Neural cell (in vitro differentiated cells): ENCODE results near the gene OSBPL5. TPM values are rescaled to one million over a fixed set of nuclear protein-coding genes. Genes with fewer than 3 reads are reported as not detected.

Source experiments
- H2AFZ ChIP-seq: fragments of 200-600, 300-800 bp; sonication (generic), shearing (Covaris generic); 2 replicates; pipeline ENCODE4 v1.6.0; 2014; ENCODE audit warnings: low read depth, mild to moderate bottlenecking, antibody characterized with exemption, low read length, moderate library complexity
- H3F3A ChIP-seq: fragments of 200-600 bp; shearing (Covaris generic); 2 replicates; pipeline ENCODE4 v1.6.1; 2016; ENCODE audit warnings: mild to moderate bottlenecking, moderate library complexity, mixed read lengths, antibody characterized with exemption, low read length; ENCODE audit not compliant: insufficient read depth, poor library complexity, severe bottlenecking
- H3K27ac ChIP-seq: fragments of 200-600, 300-800 bp; sonication (generic), shearing (Covaris generic); 2 replicates; pipeline ENCODE4 v1.5.1; 2014; ENCODE audit warnings: mild to moderate bottlenecking, low read length, moderate library complexity
- H3K27me3 ChIP-seq: fragments of 300-800, 200-600 bp; sonication (generic), shearing (Covaris generic); 2 replicates; pipeline ENCODE4 v1.6.0; 2014; ENCODE audit warnings: mild to moderate bottlenecking, low read depth, low read length, moderate library complexity; ENCODE audit not compliant: insufficient read depth
- H3K36me3 ChIP-seq: fragments of 300-800, 200-600 bp; sonication (generic), shearing (Covaris generic); 2 replicates; pipeline ENCODE4 v1.5.1; 2014; ENCODE audit warnings: mild to moderate bottlenecking, antibody characterized with exemption, low read length, moderate library complexity; ENCODE audit not compliant: insufficient read depth
- H3K4me2 ChIP-seq: fragments of 300-800, 200-600 bp; sonication (generic), shearing (Covaris generic); 2 replicates; pipeline ENCODE4 v1.6.0; 2014; ENCODE audit warnings: mild to moderate bottlenecking, low read length
- H3K4me3 ChIP-seq: fragments of 300-800, 200-600 bp; sonication (generic), shearing (Covaris generic); 2 replicates; pipeline ENCODE4 v1.5.1; 2014; ENCODE audit warnings: mild to moderate bottlenecking, low read length, moderate library complexity
- H3K79me2 ChIP-seq: fragments of 200-600 bp; shearing (Covaris generic); replicated peaks from 2 replicates; pipeline ENCODE4 v1.6.0; 2014; ENCODE audit warnings: mild to moderate bottlenecking, low read length, moderate library complexity; ENCODE audit not compliant: insufficient read depth
- H3K9ac ChIP-seq: fragments of 300-800, 200-600 bp; sonication (generic), shearing (Covaris generic); 2 replicates; pipeline ENCODE4 v1.6.1; 2016; ENCODE audit warnings: mild to moderate bottlenecking, low read length, mixed read lengths
- H3K9me2 ChIP-seq: fragments of 200-600 bp; shearing (Covaris generic); 2 replicates; pipeline ENCODE4 v1.6.1; 2016; ENCODE audit warnings: mild to moderate bottlenecking, low read length, mixed read lengths; ENCODE audit not compliant: insufficient read depth
- H3K9me3 ChIP-seq: fragments of 200-600, 300-800 bp; sonication (generic), shearing (Covaris generic); 2 replicates; pipeline ENCODE4 v1.6.1; 2016; ENCODE audit warnings: mild to moderate bottlenecking, mixed run types, low read length, moderate library complexity, mixed read lengths
- H4K20me1 ChIP-seq: fragments of 200-600 bp; shearing (Covaris generic); 2 replicates; pipeline ENCODE4 v1.6.1; 2016; ENCODE audit warnings: mild to moderate bottlenecking, mixed run types; ENCODE audit not compliant: insufficient read depth
- EP300 ChIP-seq: fragments of 450-650 bp; conservative IDR thresholded peaks from 2 replicates; pipeline ENCODE4 v1.6.1; 2014; ENCODE audit warnings: antibody characterized with exemption, mild to moderate bottlenecking, moderate library complexity; ENCODE audit not compliant: poor library complexity, severe bottlenecking
- EZH2 ChIP-seq: fragments of 200-600, 300-800 bp; shearing (Covaris generic), sonication (generic); IDR thresholded peaks from 2 replicates; pipeline ENCODE4 v1.6.1; 2014; ENCODE audit warnings: antibody characterized with exemption, low read length, borderline replicate concordance, mild to moderate bottlenecking; ENCODE audit not compliant: insufficient read depth, poor library complexity, severe bottlenecking
- MXI1 ChIP-seq: fragments of 450-650 bp; conservative IDR thresholded peaks from 2 replicates; pipeline ENCODE4 v1.6.1; 2014; ENCODE audit warnings: antibody characterized with exemption, mild to moderate bottlenecking; ENCODE audit not compliant: poor library complexity, severe bottlenecking
- POLR2AphosphoS5 ChIP-seq: IDR thresholded peaks from 2 replicates; pipeline ENCODE4 v1.6.1; 2012
- RAD21 ChIP-seq: fragments of 450-650 bp; conservative IDR thresholded peaks from 2 replicates; pipeline ENCODE4 v1.6.1; 2014; ENCODE audit warnings: antibody characterized with exemption, mild to moderate bottlenecking, moderate library complexity
- SMC3 ChIP-seq: fragments of 450-650 bp; conservative IDR thresholded peaks from 2 replicates; pipeline ENCODE4 v1.6.1; 2014; ENCODE audit warnings: antibody characterized with exemption, mild to moderate bottlenecking, moderate library complexity; ENCODE audit not compliant: poor library complexity
- TAF1 ChIP-seq: IDR thresholded peaks from 2 replicates; pipeline ENCODE4 v1.6.1; 2012; ENCODE audit warnings: low read depth
- polyA plus RNA-seq: library from polyadenylated mRNA; depleted of rRNA; stranded (reverse); fragments of >200 nt; gene quantifications from 2 replicates; pipeline ENCODE4 v1.2.3, GENCODE V29; 2014
- TF ChIP-seq, protein P1 (sequence below): fragments of 450-650 bp; IDR thresholded peaks from 2 replicates; pipeline ENCODE4 v1.5.1; 2014; ENCODE audit warnings: antibody characterized with exemption, mild to moderate bottlenecking, moderate library complexity; ENCODE audit not compliant: poor library complexity, severe bottlenecking
- TF ChIP-seq, protein P2 (sequence below): IDR thresholded peaks from 2 replicates; pipeline ENCODE4 v1.6.1; 2012; ENCODE audit warnings: borderline replicate concordance

The OSBPL5 gene
- polyA plus RNA-seq, 1 donor from 2014 or later: 49.1 TPM

DNA sequence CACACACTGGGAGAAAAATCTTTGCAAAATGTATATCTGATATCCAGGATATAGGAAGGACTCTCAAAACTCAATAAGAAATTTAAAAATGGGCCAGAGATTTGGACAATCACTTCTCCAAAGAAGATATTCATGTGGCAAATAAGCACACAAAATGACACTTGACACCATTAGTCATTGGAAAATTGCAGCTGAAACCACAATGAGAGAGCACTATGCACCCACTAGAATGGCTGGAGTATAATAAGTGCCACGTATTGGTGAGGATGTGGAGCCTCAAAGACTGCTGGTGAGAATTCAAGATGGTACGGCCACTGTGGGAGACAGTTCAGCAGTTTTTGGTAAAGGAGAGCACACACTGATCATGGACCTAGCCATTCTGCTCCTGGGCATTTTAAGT, 12.8 kb upstream of the OSBPL5 start:
- Histone ChIP-seq H4K20me1 (no peaks in the 10 kb centered on the region), H3K27me3 (no peaks in the 10 kb centered on the region), H3K9ac (no peak overlapping the region), H3K79me2 (no peaks in the 10 kb centered on the region), H3K4me2 (no peak overlapping the region), H3K9me3 (no peaks in the 10 kb centered on the region), H3K4me3 (no peak overlapping the region), H3K27ac (no peak overlapping the region), H3K9me2 (no peaks in the 10 kb centered on the region), H3K36me3 (no peaks in the 10 kb centered on the region), H2AFZ (no peak overlapping the region), H3F3A (no peaks in the 10 kb centered on the region)
- TF ChIP-seq EP300 (no peak), MXI1 (no peak), POLR2AphosphoS5 (no peak), EZH2 (no peak), RAD21 (no peak), TAF1 (no peak), SMC3 (no peak)
- TF ChIP-seq, protein P1, sequence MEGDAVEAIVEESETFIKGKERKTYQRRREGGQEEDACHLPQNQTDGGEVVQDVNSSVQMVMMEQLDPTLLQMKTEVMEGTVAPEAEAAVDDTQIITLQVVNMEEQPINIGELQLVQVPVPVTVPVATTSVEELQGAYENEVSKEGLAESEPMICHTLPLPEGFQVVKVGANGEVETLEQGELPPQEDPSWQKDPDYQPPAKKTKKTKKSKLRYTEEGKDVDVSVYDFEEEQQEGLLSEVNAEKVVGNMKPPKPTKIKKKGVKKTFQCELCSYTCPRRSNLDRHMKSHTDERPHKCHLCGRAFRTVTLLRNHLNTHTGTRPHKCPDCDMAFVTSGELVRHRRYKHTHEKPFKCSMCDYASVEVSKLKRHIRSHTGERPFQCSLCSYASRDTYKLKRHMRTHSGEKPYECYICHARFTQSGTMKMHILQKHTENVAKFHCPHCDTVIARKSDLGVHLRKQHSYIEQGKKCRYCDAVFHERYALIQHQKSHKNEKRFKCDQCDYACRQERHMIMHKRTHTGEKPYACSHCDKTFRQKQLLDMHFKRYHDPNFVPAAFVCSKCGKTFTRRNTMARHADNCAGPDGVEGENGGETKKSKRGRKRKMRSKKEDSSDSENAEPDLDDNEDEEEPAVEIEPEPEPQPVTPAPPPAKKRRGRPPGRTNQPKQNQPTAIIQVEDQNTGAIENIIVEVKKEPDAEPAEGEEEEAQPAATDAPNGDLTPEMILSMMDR: no peak
- TF ChIP-seq, protein P2, sequence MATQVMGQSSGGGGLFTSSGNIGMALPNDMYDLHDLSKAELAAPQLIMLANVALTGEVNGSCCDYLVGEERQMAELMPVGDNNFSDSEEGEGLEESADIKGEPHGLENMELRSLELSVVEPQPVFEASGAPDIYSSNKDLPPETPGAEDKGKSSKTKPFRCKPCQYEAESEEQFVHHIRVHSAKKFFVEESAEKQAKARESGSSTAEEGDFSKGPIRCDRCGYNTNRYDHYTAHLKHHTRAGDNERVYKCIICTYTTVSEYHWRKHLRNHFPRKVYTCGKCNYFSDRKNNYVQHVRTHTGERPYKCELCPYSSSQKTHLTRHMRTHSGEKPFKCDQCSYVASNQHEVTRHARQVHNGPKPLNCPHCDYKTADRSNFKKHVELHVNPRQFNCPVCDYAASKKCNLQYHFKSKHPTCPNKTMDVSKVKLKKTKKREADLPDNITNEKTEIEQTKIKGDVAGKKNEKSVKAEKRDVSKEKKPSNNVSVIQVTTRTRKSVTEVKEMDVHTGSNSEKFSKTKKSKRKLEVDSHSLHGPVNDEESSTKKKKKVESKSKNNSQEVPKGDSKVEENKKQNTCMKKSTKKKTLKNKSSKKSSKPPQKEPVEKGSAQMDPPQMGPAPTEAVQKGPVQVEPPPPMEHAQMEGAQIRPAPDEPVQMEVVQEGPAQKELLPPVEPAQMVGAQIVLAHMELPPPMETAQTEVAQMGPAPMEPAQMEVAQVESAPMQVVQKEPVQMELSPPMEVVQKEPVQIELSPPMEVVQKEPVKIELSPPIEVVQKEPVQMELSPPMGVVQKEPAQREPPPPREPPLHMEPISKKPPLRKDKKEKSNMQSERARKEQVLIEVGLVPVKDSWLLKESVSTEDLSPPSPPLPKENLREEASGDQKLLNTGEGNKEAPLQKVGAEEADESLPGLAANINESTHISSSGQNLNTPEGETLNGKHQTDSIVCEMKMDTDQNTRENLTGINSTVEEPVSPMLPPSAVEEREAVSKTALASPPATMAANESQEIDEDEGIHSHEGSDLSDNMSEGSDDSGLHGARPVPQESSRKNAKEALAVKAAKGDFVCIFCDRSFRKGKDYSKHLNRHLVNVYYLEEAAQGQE: no peak

DNA sequence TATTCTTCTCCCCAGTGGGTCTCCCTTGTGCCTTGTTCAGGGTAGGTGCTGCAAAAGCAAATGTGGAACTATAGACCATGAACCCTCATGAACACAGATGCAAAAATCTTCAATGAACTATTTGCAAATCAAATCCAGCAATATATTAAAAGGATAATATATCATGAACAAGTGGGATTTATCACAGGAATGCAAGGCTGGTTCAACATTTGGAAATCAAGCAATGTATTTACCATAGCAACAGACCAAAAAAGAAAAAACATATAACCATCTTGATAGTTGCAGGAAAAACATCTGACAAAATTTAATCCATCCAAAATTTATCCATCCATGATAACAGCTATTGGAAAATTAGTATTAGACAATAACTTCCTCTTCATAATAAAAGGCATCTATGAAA, 11.4 kb upstream of the OSBPL5 start:
- no peak overlapping the region for H3K27ac ChIP-seq
- no peak overlapping the region for H3K4me3 ChIP-seq
- H3K9me3 ChIP-seq: no peaks in the 10 kb centered on the region
- no peak overlapping the region for H2AFZ ChIP-seq
- H3K9ac ChIP-seq: no peak overlapping the region
- TF ChIP-seq MXI1: no peak
- TF ChIP-seq SMC3: no peak
- no peak for TF ChIP-seq POLR2AphosphoS5
- TF ChIP-seq EZH2: no peak
- TF ChIP-seq EP300: no peak
- TF ChIP-seq, protein P2: no peak
- TF ChIP-seq TAF1: no peak
- TF ChIP-seq RAD21: no peak
- TF ChIP-seq, protein P1: no peak
- no peaks in the 10 kb centered on the region for H4K20me1 ChIP-seq
- no peaks in the 10 kb centered on the region for H3K9me2 ChIP-seq
- no peaks in the 10 kb centered on the region for H3K36me3 ChIP-seq
- H3K27me3 ChIP-seq: no peaks in the 10 kb centered on the region
- no peak overlapping the region for H3K4me2 ChIP-seq
- H3F3A ChIP-seq: no peaks in the 10 kb centered on the region
- H3K79me2 ChIP-seq: no peaks in the 10 kb centered on the region
